ENCODE measurements around the gene RAB11FIP4.
"Not testable (repeated sequence)": the region's sequence is repeated elsewhere in the genome, so short reads cannot be mapped to it uniquely, and the experiment has no call there.

Gene RAB11FIP4

GRCh38 chr17:31391496-31391949, at the start of gene RAB11FIP4:
Gene RAB11FIP4 (plus strand): TSS chr17:31391675. CDS start chr17:31391853, 178 bp downstream.
- peak within 1 kb of the TSS; percentile 99 for H3K27ac ChIP-seq
- no peak for TF ChIP-seq CTCF (conservative IDR thresholded peaks at IDR 0.05)

GRCh38 chr17:31345191-31345747, 46.2 kb upstream of the RAB11FIP4 start:
- H3K27ac ChIP-seq: not testable (repeated sequence)

- no peak for TF ChIP-seq CTCF (conservative IDR thresholded peaks at IDR 0.05)
- no peak overlapping the region for H3K27ac ChIP-seq
These were observed 42.0 kb upstream of the RAB11FIP4 start for GRCh38 chr17:31349454-31349853.

GRCh38 chr17:31355935-31356334, 35.5 kb upstream of the RAB11FIP4 start:
- peak overlapping the region; percentile 39 for H3K27ac ChIP-seq
- TF ChIP-seq CTCF (conservative IDR thresholded peaks at IDR 0.05): no peak

- TF ChIP-seq CTCF (conservative IDR thresholded peaks at IDR 0.05): no peak
These were observed 34.4 kb upstream of the RAB11FIP4 start for GRCh38 chr17:31357091-31357490.

GRCh38 chr17:31357839-31358394, 33.6 kb upstream of the RAB11FIP4 start:
- TF ChIP-seq CTCF (conservative IDR thresholded peaks at IDR 0.05): no peak
- H3K27ac ChIP-seq: no peak overlapping the region

More at GRCh38 chr17:31357091-31357490, 34.4 kb upstream of the RAB11FIP4 start:
- H3K27ac ChIP-seq: peak overlapping the region; percentile 39; the same call in 1 of the 2 replicates

- TF ChIP-seq CTCF (conservative IDR thresholded peaks at IDR 0.05): no peak
- H3K27ac ChIP-seq: no peak overlapping the region
These were observed 27.5 kb upstream of the RAB11FIP4 start for GRCh38 chr17:31364012-31364411.

- H3K27ac ChIP-seq: no peak overlapping the region
- TF ChIP-seq CTCF (conservative IDR thresholded peaks at IDR 0.05): no peak
These were observed 25.4 kb upstream of the RAB11FIP4 start for GRCh38 chr17:31366088-31366487.
